C4-2B (cell line): Measurements from ENCODE around the gene YJEFN3.

Experiments
- H3K27ac ChIP-seq: fragments of 450-650 bp; 2 replicates; pipeline ENCODE4 v1.5.1; 2017
- ZFX ChIP-seq: fragments of 450-650 bp; IDR thresholded peaks from 2 replicates; pipeline ENCODE4 v1.6.1; 2017
- TF ChIP-seq, protein P1 (sequence below): fragments of 450-650 bp; conservative IDR thresholded peaks from 2 replicates; pipeline ENCODE4 v1.5.1; 2017; ENCODE audit warnings: mild to moderate bottlenecking

Gene YJEFN3

GRCh38 chr19:19533841-19534240, 5.1 kb downstream of the YJEFN3 start:
- no peak overlapping the region for H3K27ac ChIP-seq
- TF ChIP-seq ZFX, result no peak
- TF ChIP-seq, protein P1, sequence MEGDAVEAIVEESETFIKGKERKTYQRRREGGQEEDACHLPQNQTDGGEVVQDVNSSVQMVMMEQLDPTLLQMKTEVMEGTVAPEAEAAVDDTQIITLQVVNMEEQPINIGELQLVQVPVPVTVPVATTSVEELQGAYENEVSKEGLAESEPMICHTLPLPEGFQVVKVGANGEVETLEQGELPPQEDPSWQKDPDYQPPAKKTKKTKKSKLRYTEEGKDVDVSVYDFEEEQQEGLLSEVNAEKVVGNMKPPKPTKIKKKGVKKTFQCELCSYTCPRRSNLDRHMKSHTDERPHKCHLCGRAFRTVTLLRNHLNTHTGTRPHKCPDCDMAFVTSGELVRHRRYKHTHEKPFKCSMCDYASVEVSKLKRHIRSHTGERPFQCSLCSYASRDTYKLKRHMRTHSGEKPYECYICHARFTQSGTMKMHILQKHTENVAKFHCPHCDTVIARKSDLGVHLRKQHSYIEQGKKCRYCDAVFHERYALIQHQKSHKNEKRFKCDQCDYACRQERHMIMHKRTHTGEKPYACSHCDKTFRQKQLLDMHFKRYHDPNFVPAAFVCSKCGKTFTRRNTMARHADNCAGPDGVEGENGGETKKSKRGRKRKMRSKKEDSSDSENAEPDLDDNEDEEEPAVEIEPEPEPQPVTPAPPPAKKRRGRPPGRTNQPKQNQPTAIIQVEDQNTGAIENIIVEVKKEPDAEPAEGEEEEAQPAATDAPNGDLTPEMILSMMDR, result no peak

- H3K27ac ChIP-seq, result no peak overlapping the region
These were observed 6.0 kb downstream of the YJEFN3 start for GRCh38 chr19:19534556-19535265.

DNA sequence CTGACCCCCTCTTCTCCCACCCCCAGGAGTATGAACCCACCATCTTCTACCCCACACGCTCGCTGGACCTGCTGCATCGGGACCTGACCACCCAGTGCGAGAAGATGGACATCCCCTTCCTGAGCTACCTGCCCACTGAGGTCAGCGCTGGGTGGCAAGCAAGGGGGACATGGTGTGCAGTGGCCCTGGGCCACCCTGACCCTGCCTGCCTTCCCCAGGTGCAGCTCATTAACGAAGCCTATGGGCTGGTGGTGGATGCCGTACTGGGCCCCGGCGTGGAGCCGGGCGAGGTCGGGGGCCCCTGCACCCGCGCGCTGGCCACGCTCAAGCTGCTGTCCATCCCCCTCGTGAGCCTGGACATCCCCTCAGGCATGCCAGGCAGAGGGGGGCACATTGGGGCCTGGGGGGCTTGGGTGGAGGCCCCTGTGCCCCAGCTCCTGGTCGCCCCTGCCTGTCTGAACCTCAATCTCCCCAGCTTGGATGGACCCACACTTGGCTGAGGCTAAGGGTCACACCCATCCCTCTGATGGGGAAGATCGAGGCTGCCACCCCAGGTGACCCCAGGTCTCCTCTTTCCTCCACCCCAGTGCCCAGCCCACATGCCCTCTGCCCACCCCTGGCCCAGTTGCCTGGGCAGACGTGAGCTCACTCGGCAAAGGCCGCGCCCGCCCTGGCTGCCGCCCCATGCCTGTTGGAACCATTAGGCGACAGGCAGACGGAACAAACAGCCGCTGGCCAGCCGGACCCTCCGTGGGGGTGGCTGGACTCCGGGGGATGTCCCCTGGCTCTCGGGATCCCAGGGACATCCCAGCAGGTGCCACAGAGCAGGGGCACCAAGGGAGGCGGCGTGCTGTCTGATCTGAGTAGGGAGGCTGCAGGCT, 6.8 kb downstream of the YJEFN3 start:
- TF ChIP-seq, protein P1, result no peak
- TF ChIP-seq ZFX, result no peak
- H3K27ac ChIP-seq, result no peak overlapping the region

More at GRCh38 chr19:19534556-19535265, 6.0 kb downstream of the YJEFN3 start:
- TF ChIP-seq ZFX, result no peak
- TF ChIP-seq, protein P1, result no peak

DNA sequence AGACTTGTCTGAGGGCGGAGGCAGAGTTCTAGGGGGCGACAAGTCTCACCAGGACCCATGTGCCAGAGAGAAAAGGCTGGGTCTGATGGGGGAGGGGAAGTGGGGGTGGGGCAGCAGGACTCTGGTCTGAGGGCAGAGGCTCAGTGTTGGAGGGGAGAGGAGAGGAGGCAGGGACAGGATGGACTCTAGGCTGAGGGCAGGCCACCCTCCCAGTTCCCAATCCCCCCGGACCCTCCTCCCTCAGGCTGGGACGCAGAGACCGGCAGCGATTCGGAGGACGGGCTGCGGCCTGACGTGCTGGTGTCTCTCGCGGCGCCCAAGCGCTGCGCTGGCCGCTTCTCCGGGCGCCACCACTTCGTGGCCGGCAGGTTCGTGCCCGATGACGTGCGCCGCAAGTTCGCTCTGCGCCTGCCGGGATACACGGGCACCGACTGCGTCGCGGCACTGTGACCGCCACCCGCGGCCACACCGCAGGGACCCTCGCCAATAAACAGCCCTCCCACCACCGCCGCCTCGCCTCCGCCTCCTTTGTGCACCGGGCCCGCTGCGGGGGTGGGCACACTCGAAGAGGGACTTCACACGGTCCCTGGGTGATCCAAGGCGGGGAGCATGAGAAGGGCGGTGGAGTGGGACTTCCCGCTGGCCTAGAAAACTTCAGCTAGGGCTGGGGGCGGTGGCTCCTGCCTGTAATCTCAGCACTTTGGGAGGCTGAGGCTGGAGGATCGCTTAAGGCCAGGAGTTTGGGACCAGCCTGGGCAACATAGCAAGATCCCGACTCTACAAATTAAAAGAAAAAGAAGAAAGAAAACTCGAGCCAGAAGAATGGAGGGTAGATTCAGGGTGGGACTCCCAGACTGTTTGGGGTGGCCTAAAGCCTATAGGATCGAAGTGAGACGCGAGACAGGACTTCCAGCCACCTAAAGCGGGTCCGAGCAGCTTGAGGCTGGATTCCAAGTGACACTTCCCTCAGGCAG, 8.7 kb downstream of the YJEFN3 start:
- no peak overlapping the region for H3K27ac ChIP-seq
- TF ChIP-seq ZFX, result no peak
- TF ChIP-seq, protein P1, result no peak

GRCh38 chr19:19538061-19538784, 9.5 kb downstream of the YJEFN3 start, which contains the start of gene CILP2:
Gene CILP2, plus strand, starts transcription at chr19:19538265. Its CDS starts 85 bp downstream, at chr19:19538350.
- no peak within 1 kb of the TSS for H3K27ac ChIP-seq
- TF ChIP-seq, protein P1, result no peak
- TF ChIP-seq ZFX, result no peak

GRCh38 chr19:19538785-19539166, 10.1 kb downstream of the YJEFN3 start:
- TF ChIP-seq ZFX, result no peak
- TF ChIP-seq, protein P1, result no peak
- H3K27ac ChIP-seq, result no peak overlapping the region
